Osteocyte (in vitro differentiated cells): ENCODE data around the gene WIF1. TPM values are rescaled to one million over a fixed set of nuclear protein-coding genes. Genes with fewer than 3 reads are reported as not detected.

Experiments used
- DNase-seq: peaks from one replicate; pipeline ENCODE4 v3.0.0; 2021; ENCODE audit warnings: mixed read lengths; ENCODE audit not compliant: unreplicated experiment; ENCODE audit errors: extremely low spot score
- H3K27ac Mint-ChIP-seq: one replicate; pipeline ENCODE4 v1.8.0; 2021; ENCODE audit warnings: mild to moderate bottlenecking, mixed read lengths; ENCODE audit not compliant: unreplicated experiment
- H3K27me3 Mint-ChIP-seq: one replicate; pipeline ENCODE4 v1.8.0; 2021; ENCODE audit warnings: mixed read lengths; ENCODE audit not compliant: unreplicated experiment
- H3K36me3 Mint-ChIP-seq: one replicate; pipeline ENCODE4 v1.8.0; 2021; ENCODE audit warnings: mixed read lengths; ENCODE audit not compliant: unreplicated experiment
- H3K4me1 Mint-ChIP-seq: one replicate; pipeline ENCODE4 v1.8.0; 2021; ENCODE audit warnings: mixed read lengths; ENCODE audit not compliant: unreplicated experiment
- H3K4me3 Mint-ChIP-seq: one replicate; pipeline ENCODE4 v1.8.0; 2021; ENCODE audit warnings: mild to moderate bottlenecking, moderate library complexity, mixed read lengths; ENCODE audit not compliant: unreplicated experiment
- H3K9me3 Mint-ChIP-seq: one replicate; pipeline ENCODE4 v1.8.0; 2021; ENCODE audit warnings: mixed read lengths; ENCODE audit not compliant: unreplicated experiment
- total RNA-seq: library from RNA; stranded (reverse); gene quantifications from 2 replicates; pipeline ENCODE4 v1.2.1, GENCODE V29; 2021
- TF ChIP-seq, protein P1 (sequence below): fragments of 200-600 bp; sonication (generic); IDR thresholded peaks from 2 replicates; pipeline ENCODE4 v1.5.0; 2021; ENCODE audit warnings: antibody characterized with exemption, mild to moderate bottlenecking, moderate library complexity

Gene WIF1
- total RNA-seq, 1 donor from 2014 or later: not detected

DNA sequence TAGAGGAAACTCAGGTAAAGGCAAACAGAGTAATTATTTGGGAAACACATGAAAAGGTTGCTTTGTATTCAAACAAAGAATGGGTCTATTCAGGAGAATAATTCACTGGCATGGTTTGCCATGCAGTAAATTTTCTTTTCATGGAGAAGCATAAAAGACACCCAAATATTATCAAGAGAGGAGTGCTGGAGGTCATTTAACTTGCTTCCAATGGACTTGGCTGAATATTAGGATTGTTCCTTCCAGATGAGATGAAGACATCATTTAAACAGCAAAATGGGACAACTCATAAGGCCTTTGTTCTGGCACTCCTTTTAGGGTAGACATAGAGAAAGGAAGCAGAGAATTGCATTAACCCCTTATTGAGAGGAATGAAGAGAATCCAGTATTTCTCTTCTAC, 38.7 kb downstream of the WIF1 start:
- TF ChIP-seq, protein P1, sequence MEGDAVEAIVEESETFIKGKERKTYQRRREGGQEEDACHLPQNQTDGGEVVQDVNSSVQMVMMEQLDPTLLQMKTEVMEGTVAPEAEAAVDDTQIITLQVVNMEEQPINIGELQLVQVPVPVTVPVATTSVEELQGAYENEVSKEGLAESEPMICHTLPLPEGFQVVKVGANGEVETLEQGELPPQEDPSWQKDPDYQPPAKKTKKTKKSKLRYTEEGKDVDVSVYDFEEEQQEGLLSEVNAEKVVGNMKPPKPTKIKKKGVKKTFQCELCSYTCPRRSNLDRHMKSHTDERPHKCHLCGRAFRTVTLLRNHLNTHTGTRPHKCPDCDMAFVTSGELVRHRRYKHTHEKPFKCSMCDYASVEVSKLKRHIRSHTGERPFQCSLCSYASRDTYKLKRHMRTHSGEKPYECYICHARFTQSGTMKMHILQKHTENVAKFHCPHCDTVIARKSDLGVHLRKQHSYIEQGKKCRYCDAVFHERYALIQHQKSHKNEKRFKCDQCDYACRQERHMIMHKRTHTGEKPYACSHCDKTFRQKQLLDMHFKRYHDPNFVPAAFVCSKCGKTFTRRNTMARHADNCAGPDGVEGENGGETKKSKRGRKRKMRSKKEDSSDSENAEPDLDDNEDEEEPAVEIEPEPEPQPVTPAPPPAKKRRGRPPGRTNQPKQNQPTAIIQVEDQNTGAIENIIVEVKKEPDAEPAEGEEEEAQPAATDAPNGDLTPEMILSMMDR: no peak
- no peaks in the 10 kb centered on the region for H3K9me3 Mint-ChIP-seq
- no peaks in the 10 kb centered on the region for H3K4me1 Mint-ChIP-seq
- H3K36me3 Mint-ChIP-seq: no peaks in the 10 kb centered on the region
- H3K27me3 Mint-ChIP-seq: peaks cover 66% of the 10 kb centered on the region
- no peak overlapping the region for H3K4me3 Mint-ChIP-seq
- no peak overlapping the region for H3K27ac Mint-ChIP-seq
- no peak for DNase-seq

DNA sequence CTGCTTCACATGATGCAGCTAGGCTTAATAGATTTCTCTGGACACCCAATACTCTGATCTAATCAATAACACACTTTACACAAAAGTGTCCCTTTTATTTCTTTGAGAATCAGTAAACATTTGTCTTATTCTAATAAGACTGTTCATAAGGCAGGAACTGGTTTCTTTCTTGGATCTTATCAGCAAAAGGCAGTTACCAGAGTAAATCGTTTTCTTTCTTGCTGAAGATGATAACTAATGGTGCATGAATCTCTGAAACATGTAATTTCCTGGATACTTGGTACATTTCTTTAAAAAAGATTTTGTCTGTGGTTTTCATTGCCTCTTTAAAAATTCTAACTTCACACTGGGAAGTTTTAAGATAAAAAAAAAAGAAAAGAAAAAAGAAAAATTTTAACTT, 39.6 kb downstream of the WIF1 start:
- no peak for DNase-seq
- TF ChIP-seq, protein P1: no peak
- H3K4me3 Mint-ChIP-seq: no peak overlapping the region
- no peaks in the 10 kb centered on the region for H3K9me3 Mint-ChIP-seq
- H3K27ac Mint-ChIP-seq: no peak overlapping the region
- H3K27me3 Mint-ChIP-seq: peaks cover 68% of the 10 kb centered on the region
- H3K4me1 Mint-ChIP-seq: no peaks in the 10 kb centered on the region
- H3K36me3 Mint-ChIP-seq: no peaks in the 10 kb centered on the region

DNA sequence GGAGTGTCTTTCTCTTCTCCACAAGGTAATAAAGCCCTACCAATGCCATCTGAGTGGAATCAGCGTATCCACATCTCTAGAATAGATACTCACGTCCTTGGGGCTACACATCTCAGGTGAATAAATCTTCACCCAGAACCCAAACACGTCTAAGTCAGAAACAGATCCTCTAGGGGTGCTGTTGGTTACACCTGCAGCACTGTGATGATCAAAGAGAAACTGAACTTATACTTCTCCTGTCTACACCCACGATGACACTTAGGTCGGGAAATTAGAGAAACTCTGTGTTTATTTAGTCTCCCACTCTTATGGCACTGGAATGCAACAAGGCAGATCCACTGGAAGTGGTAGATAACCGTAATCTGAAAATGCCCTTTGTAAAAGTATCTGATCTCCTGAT, 46.2 kb downstream of the WIF1 start:
- H3K27me3 Mint-ChIP-seq: peaks cover 45% of the 10 kb centered on the region
- no peaks in the 10 kb centered on the region for H3K9me3 Mint-ChIP-seq
- DNase-seq: no peak
- TF ChIP-seq, protein P1: no peak
- no peak overlapping the region for H3K4me3 Mint-ChIP-seq
- H3K27ac Mint-ChIP-seq: no peak overlapping the region
- H3K36me3 Mint-ChIP-seq: no peaks in the 10 kb centered on the region
- no peaks in the 10 kb centered on the region for H3K4me1 Mint-ChIP-seq

DNA sequence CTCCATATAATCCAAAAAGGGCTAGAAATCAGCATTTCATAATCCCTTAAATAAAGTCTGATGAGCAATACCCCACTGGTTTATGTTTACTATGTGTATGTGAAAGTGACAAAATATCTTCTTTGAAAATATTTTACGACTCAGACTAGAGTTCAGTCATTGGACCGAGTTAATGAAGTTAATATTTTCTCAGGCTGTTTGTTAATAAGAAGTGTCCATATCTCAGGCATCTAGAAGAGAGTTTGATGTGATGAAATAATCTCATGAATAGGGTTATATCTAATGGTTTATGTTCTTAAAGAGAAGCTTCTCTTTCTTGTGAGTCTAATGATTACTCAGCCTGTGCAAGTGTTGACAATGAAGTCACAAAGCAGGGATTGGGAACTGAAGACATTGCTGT, 51.8 kb downstream of the WIF1 start:
- Mint-ChIP-seq H3K4me1 (no peaks in the 10 kb centered on the region), H3K9me3 (no peaks in the 10 kb centered on the region), H3K36me3 (no peaks in the 10 kb centered on the region), H3K27me3 (peaks cover 28% of the 10 kb centered on the region), H3K27ac (no peak overlapping the region), H3K4me3 (no peak overlapping the region)
- no peak for DNase-seq
- TF ChIP-seq, protein P1: no peak

DNA sequence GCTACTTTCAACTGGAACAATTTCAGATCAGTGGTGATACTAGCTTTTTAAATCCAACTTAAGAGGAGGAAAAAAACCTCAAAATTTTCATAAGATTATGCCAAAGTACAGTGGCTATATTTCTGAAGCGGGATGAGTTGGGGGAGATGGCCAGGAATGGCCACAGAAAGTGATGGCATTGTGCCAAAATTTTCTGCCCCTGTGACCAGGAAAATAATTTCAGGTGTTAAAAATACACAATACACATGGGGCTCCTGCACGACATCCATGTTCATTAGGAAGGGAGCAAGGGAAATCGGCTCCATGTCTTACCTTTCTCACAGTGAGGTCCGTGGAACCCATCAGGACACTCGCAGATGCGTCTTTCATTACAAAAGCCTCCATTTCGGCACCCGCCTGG, 53.7 kb downstream of the WIF1 start:
- Mint-ChIP-seq H3K36me3 (no peaks in the 10 kb centered on the region), H3K4me1 (no peaks in the 10 kb centered on the region), H3K27ac (no peak overlapping the region), H3K4me3 (no peak overlapping the region), H3K9me3 (no peaks in the 10 kb centered on the region), H3K27me3 (peaks cover 28% of the 10 kb centered on the region)
- no peak for DNase-seq
- TF ChIP-seq, protein P1: no peak
